Ishikawa (cell line): ENCODE data around the gene FFAR3.

Experiments
- CREB1 ChIP-seq: IDR thresholded peaks from 2 replicates; pipeline ENCODE4 v1.6.1; 2012; ENCODE audit warnings: low read depth
- EP300 ChIP-seq: IDR thresholded peaks from 2 replicates; pipeline ENCODE4 v1.6.1; 2012; ENCODE audit warnings: borderline replicate concordance
- NFIC ChIP-seq: IDR thresholded peaks from 2 replicates; pipeline ENCODE4 v1.6.1; 2012
- TCF12 ChIP-seq: IDR thresholded peaks from 2 replicates; pipeline ENCODE4 v1.6.1; 2012; ENCODE audit warnings: low read depth
- TF ChIP-seq, protein P1 (sequence below): IDR thresholded peaks from 2 replicates; pipeline ENCODE4 v1.6.1; 2012

DNA sequence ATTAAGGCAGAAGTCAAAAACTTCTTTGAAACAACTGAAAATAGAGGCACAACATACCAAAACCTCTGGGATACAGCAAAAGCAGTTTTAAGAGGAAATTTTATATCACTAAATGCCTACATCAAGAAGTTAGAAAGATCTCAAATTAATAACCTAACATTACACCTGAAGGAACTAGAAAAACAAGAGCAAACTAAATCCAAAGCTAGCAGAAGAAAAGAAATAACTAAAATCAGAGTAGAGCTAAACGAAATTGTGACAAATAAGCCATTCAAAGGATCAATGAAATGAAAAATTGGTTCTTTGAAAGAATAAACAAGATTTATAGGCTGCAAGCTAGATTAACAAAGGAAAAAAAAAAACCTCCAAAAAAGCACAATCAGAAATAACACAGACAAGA, 10.1 kb downstream of the FFAR3 start:
- no peak for TF ChIP-seq CREB1
- TF ChIP-seq TCF12: no peak
- TF ChIP-seq EP300: no peak
- TF ChIP-seq, protein P1, sequence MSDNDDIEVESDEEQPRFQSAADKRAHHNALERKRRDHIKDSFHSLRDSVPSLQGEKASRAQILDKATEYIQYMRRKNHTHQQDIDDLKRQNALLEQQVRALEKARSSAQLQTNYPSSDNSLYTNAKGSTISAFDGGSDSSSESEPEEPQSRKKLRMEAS: no peak
- no peak for TF ChIP-seq NFIC
